Measurements from ENCODE around the gene PPP6R1. TPM values are rescaled to one million over a fixed set of nuclear protein-coding genes. Genes with fewer than 3 reads are reported as not detected.

The PPP6R1 gene
- total RNA-seq, 1 experiment from 2014 or later: 172 TPM

DNA sequence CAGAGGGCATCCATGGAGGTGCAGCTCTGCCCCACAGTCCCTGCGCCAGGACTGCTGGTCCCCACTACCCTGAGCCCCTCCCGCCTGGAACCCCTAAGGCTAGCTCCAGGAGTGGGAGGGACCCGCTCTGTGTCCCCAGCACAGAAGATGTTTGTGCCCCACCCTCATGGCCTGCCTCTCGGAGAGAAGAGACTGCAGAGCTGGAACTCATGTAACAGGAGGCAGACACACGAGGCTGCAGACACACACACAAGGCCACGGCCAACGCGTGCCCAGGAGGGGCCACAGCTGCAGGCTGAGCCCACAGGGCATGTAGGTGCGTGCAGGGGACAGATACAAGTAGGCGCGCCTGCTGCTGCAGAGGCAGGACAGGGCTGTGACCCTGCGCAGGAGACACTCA is 19.8 kb downstream of the PPP6R1 start:
- Histone ChIP-seq H3K9me3 (ENCODE audit: control insufficient read depth, insufficient read depth, low read depth, low read length) (no peaks in the 10 kb centered on the region), H3K27ac (ENCODE audit: low read length) (no peak overlapping the region), H3K27me3 (ENCODE audit: control insufficient read depth, insufficient read depth, low read length) (no peaks in the 10 kb centered on the region), H3K4me1 (ENCODE audit: control insufficient read depth, insufficient read depth, low read length) (no peaks in the 10 kb centered on the region), H3K4me3 (ENCODE audit: low read depth in 2 of 2, low read length in 2 of 2) (no peak overlapping the region), H3K36me3 (ENCODE audit: control insufficient read depth, insufficient read depth, low read length) (peaks cover 19% of the 10 kb centered on the region; the same call in 1 of the 2 replicates)
- CTCF ChIA-PET: interaction anchor here (0.6 kb wide), 1 partner anchor 1868 kb away, joined by 4 read pairs; no protein-coding TSS in a partner anchor
- POLR2A ChIA-PET: no interaction called here
- in situ Hi-C loops (cut with HindIII; ENCODE audit: low pct_unique_long_range_greater_than_20kb, low sequenced_read_pairs): no loop called here
- TF ChIP-seq, protein P1, sequence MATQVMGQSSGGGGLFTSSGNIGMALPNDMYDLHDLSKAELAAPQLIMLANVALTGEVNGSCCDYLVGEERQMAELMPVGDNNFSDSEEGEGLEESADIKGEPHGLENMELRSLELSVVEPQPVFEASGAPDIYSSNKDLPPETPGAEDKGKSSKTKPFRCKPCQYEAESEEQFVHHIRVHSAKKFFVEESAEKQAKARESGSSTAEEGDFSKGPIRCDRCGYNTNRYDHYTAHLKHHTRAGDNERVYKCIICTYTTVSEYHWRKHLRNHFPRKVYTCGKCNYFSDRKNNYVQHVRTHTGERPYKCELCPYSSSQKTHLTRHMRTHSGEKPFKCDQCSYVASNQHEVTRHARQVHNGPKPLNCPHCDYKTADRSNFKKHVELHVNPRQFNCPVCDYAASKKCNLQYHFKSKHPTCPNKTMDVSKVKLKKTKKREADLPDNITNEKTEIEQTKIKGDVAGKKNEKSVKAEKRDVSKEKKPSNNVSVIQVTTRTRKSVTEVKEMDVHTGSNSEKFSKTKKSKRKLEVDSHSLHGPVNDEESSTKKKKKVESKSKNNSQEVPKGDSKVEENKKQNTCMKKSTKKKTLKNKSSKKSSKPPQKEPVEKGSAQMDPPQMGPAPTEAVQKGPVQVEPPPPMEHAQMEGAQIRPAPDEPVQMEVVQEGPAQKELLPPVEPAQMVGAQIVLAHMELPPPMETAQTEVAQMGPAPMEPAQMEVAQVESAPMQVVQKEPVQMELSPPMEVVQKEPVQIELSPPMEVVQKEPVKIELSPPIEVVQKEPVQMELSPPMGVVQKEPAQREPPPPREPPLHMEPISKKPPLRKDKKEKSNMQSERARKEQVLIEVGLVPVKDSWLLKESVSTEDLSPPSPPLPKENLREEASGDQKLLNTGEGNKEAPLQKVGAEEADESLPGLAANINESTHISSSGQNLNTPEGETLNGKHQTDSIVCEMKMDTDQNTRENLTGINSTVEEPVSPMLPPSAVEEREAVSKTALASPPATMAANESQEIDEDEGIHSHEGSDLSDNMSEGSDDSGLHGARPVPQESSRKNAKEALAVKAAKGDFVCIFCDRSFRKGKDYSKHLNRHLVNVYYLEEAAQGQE (IDR thresholded peaks at IDR 0.05; ENCODE audit: insufficient read depth in 1 of 2, low read depth in 2 of 2, low read length in 1 of 2): no peak
- TF ChIP-seq POLR2AphosphoS5 (IDR thresholded peaks at IDR 0.05; ENCODE audit: low read depth, low read length) (no peak), TCF7L2 (IDR thresholded peaks at IDR 0.05; ENCODE audit: low read depth, low read length) (no peak), CTCF (IDR thresholded peaks at IDR 0.05) (no peak), SIN3A (IDR thresholded peaks at IDR 0.05; ENCODE audit: borderline replicate concordance, insufficient read depth, low read depth, low read length) (no peak)
- no peak for DNase-seq (ENCODE audit: low read depth, low spot score)
- intact Hi-C loops (cut with micrococcal nuclease; ENCODE audit: unreplicated experiment): no loop called here
- no peak for ATAC-seq
- BruUV-seq (replicated peaks): no TSS peak

DNA sequence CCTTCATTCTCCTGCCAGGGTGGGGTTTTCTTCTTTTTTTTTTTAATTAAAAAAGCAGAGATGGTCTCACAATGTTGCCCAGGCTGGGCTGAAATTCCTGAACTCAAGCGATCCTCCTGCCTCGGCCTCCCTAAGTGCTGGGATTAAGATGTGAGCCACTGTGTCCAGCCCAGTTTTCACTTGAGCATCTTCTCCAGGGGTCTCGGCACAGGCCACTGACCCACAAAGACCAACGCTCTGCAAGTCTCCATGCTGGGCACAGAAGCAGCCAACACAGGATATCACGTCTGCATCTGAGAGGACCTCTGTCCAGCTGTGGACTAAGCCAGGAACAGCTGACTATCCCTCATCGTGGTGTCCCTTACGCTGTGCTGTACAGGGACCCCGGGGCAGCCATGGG is 20.8 kb downstream of the PPP6R1 start:
- ATAC-seq (no peak), DNase-seq (ENCODE audit: low read depth, low spot score) (no peak)
- H3K27me3 ChIP-seq (ENCODE audit: control insufficient read depth, insufficient read depth, low read length): no peaks in the 10 kb centered on the region
- POLR2A ChIA-PET: no interaction called here
- CTCF ChIA-PET: no interaction called here
- H3K4me1 ChIP-seq (ENCODE audit: control insufficient read depth, insufficient read depth, low read length): no peaks in the 10 kb centered on the region
- H3K27ac ChIP-seq (ENCODE audit: low read length): no peak overlapping the region
- no TSS peak for BruUV-seq (replicated peaks)
- no peak overlapping the region for H3K4me3 ChIP-seq (ENCODE audit: low read depth in 2 of 2, low read length in 2 of 2)
- no peaks in the 10 kb centered on the region for H3K9me3 ChIP-seq (ENCODE audit: control insufficient read depth, insufficient read depth, low read depth, low read length)
- intact Hi-C loops (cut with micrococcal nuclease; ENCODE audit: unreplicated experiment) (no loop called here), in situ Hi-C loops (cut with HindIII; ENCODE audit: low pct_unique_long_range_greater_than_20kb, low sequenced_read_pairs) (no loop called here)
- TF ChIP-seq, protein P1 (IDR thresholded peaks at IDR 0.05; ENCODE audit: insufficient read depth in 1 of 2, low read depth in 2 of 2, low read length in 1 of 2): no peak
- TF ChIP-seq SIN3A (IDR thresholded peaks at IDR 0.05; ENCODE audit: borderline replicate concordance, insufficient read depth, low read depth, low read length) (no peak), POLR2AphosphoS5 (IDR thresholded peaks at IDR 0.05; ENCODE audit: low read depth, low read length) (no peak), TCF7L2 (IDR thresholded peaks at IDR 0.05; ENCODE audit: low read depth, low read length) (no peak), CTCF (IDR thresholded peaks at IDR 0.05) (no peak)
- H3K36me3 ChIP-seq (ENCODE audit: control insufficient read depth, insufficient read depth, low read length): peaks cover 25% of the 10 kb centered on the region

Measured in Panc1 (cell line).